GM19455 (cell line): ENCODE data around the gene BACE1-AS.

ENCODE experiments used
- ATAC-seq: cut with Tn5 transposase; IDR thresholded peaks from one replicate; pipeline ENCODE4 v1.9.1; 2021; ENCODE audit not compliant: unreplicated experiment

BACE1-AS gene

GRCh38 chr11:117289795-117290194 lies 1.4 kb upstream of the BACE1-AS start:
- no peak for ATAC-seq

- no peak for ATAC-seq
Observed at GRCh38 chr11:117292616-117293015, 1.5 kb downstream of the BACE1-AS start.

- ATAC-seq, result no peak
Observed at GRCh38 chr11:117295438-117296137, 4.4 kb downstream of the BACE1-AS start.

- ATAC-seq, result no peak
Observed at GRCh38 chr11:117296881-117297280, 5.7 kb downstream of the BACE1-AS start.

GRCh38 chr11:117298195-117298594 lies 7.0 kb downstream of the BACE1-AS start:
- no peak for ATAC-seq

GRCh38 chr11:117299351-117300282 lies 8.5 kb downstream of the BACE1-AS start:
- ATAC-seq, result no peak

GRCh38 chr11:117300283-117300663 lies 9.1 kb downstream of the BACE1-AS start:
- ATAC-seq, result no peak

DNA sequence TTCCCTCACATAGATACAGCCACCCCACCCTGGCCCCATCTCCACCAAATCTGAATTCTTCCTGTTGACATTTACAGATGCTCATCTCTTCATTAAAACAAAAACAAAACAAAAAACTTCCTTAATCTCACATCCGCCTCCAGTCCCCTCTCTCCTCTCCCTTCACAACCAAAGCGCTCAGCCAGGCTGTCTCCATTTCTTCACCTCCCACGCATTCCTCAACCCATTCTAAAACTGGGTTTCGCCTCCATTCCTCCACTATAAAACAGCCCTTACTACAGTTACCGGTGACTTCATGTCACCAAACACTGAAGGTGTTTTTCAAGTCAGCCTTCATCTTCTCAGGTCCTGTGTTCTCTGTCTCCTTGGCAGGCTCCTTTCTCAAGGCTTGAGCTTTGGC lies 9.6 kb downstream of the BACE1-AS start:
- no peak for ATAC-seq

DNA sequence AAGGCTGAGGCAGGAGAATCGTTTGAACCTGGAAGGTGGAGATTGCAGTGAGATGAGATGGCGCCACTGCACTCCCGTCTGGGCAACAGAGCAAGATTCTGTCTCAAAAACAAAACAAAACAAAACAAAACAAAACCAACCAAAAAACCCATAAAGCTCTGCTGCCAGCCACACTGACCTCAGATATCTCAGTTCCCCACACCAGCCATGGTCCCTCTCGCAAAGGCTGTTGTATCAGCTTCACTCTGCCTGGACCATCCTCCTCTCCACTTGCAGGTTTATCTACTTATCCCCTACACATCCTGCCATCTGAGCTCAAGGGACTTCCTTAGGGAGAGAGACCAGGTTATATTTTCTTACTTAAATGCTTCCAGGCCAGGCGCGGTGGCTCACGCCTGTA lies 11.1 kb downstream of the BACE1-AS start:
- ATAC-seq, result no peak

DNA sequence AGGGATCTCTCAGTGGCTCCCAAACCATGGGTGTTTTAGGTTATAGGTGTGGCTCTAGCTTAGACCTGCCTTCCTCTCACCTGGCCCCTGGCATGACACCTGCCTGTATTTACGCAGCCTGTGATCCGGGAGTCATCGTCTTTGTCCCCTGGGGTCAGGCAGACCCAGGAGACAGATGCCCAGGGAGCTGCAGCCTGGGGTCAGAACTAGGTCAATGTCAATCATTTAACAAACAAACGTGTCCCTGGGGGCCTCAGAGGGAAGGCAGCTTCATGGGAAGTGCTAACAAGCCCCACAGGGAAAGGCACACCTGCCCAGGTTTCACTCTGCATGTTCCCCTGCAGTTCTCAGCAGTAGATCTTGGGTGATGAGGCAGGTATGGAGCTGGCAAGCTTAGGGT lies 12.0 kb downstream of the BACE1-AS start:
- no peak for ATAC-seq

DNA sequence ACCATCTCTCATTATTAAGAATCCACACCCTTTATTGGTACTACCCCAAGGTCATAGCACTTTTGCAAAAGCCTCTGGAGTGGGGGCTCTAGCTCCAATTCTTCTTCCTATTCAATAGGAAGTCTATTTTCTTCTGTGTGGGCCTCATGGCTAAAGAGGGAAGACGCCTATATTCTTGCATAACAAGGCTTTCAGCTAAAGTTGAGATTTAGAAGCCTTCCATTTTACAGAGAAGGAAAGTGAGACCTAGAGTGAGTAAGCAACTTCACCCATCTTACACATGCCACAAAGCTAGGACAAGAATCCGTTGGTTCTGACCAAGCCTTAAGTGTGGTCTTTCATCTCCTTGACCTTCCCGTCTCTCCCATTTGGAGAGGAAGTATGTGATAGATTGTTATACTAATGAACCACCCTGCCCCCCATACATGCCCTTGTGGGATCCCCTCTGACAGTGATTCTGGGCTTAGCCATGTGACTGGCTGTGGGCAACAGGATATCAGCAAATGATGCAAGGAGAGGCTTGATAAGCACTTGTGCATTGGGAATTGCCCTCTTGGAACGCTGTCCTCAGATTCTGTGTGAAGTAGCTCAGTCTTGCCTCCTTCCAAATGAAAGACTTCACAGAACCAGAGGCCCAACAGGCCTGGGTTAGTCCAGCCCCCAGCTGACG lies 12.6 kb downstream of the BACE1-AS start:
- ATAC-seq, result no peak

DNA sequence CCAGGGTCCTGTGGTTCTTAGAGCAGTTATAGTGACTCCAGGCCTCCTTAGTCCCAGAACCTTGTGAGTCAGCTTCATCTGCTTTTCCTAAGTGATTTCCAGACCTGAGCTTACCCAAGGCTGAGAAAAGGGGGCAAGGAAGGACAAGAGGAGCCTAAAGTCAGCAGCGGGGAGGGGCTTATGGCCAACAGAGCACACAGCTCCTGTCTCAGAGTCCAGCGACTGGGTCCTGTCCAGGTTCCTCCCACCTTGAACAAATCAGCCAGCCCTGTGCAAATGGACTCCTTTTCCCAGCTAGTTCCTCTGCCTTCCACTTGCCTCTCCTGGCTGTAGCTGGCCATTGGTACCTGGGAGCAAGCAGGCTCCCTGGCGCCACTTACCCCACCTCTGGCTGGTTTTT lies 14.0 kb downstream of the BACE1-AS start:
- no peak for ATAC-seq

- ATAC-seq, result no peak
Observed at GRCh38 chr11:117309310-117309709, 18.2 kb downstream of the BACE1-AS start.

DNA sequence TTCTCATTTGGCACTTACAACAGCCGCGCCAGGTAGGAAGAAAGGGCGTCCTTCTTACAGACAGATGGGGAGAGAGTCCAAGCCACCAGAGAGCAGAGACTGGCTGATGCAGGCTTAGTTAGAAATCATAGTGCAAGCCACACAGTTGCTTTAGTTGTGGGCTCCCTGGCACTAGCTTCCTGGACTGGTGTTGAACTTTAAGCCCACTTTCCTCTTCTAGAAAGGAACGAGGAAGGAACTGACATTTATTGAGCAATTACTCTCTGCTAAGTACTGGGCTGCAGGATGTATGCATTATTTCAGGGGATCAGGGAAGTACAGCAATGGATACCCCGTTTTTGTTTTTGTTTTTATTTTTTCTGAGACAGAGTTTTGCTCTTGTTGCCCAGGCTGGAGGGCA lies 21.9 kb downstream of the BACE1-AS start:
- ATAC-seq, result no peak

DNA sequence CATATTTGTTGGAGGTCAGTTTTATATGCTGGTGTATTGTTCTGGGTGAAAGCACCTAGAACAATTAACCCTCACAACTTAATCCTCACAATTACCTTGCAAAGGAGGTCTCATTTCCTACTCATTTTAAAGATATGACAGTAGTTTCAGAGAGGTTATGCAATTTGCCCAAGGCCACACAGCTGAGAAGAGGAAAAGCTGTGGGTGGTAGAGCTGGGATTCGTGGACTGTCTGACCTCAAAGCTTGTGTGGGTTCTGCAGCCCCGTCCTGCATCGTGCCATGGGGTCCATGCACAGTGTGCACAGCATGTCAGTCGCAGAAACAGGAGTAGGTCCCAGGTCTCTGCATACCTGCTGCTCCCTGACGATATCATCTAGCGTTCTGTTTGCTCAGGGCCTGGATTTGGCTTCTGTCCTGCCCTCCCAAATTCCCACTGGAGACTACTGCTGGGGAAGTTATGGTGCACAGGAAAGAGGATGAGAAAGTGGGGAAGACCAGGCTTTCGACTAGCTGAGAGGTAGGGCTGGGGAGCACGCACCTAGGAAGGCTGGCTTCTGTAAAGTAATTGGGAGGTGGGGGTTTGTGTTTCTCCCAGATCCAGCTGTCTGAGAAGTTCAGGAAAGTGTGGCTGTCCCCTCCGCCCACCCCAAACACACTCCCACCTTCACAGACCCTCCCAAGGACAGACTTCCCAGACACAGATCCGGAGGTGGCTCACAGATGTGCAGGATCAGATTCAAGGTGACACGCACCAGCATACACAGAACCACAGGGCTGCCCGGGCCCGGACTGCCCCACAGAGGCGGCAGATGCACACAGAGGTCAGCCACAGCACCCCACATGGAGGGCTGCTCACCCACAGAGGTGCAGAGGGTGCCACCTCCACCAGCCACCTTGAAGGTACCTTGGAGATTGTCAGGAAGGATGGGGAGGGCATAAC lies 23.0 kb downstream of the BACE1-AS start:
- ATAC-seq, result no peak

DNA sequence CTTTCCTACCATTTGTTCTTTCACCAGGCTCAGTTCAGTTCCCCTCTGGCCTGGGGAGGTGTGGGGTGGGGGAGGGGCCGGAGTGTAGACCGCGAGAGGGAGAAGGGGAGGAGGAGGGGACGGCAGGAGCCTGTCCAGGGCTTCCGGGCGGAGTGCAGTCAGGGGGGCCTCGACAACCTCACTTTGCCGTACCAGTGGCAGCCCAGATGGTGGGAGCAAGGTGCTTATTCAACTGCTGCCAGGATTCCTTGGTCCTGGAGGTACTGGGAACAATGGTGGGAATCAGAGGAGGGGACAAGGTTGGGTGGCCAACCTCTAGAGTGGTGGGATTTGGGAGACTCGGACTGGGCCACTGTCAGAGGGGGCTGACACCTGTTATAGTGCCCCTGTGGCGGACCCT lies 23.7 kb downstream of the BACE1-AS start:
- no peak for ATAC-seq

DNA sequence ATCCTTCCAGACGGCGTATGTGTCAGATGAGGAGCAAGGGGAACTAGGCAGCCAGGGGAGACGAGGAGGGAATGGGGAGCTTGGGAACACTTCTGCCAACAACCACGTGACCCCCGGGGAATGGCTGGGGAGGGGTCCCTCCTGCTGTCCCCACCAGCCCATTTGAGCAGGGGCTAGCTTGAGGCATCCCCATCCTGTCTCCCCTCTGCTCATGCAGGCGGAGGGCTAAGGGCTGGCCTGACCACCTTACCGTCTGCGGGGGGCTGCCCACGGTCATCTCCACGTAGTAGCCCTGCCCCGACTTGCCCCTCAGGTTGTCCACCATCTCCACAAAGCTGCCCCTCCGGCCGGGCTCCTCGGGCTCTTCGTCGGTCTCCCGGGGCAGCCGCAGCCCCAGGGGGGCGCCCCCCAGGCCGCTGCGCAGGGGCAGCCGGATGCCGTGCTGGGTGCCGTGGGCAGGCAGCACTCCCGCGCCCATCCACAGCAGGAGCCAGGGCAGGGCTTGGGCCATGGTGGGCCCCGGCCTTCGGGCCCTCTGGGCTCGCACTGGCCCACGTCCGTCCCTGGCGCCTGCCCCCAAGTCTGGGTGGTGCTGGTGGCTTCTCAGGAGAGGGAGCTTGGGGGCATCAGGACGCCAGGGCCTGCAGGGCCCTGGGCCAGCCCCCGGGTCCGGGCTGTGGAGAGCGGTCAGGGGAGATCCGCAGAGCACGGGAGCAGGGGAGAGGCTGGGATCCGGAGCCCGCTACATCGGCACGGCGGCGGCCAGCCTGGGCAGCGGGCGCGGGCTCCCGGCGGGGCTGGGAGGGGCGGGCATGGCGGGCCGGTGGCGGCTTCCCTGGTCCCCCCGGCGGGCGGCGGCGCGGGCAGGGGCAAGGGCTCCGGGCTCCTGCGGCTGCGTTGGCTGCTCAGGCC lies 24.4 kb downstream of the BACE1-AS start:
- no peak for ATAC-seq

- no peak for ATAC-seq
Observed at GRCh38 chr11:117316197-117316961, 25.2 kb downstream of the BACE1-AS start, which contains the start of gene BACE1. Gene BACE1 (minus strand): TSS chr11:117316256. CDS start chr11:117315795, 461 bp downstream.

DNA sequence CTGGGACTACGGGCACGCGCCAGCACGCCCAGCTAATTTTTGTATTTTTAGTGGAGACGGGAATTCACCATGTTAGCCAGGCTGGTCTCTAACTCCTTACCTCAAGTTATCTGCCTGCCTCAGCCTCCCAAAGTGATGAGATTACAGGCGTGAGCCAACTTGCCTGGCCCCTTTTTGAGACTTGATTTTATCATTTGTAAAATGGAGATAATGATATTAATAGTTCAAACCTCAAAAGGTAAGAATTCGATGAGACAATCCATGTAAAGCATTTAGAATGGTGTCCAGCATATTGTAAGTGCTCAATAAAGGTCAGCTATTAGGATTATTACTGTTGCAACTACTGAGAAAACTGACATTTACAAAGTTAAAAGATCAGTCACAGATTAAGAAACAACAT lies 27.6 kb downstream of the BACE1-AS start:
- no peak for ATAC-seq
